Measurements from ENCODE around the gene FGF11. TPM values are rescaled to one million over a fixed set of nuclear protein-coding genes. Genes with fewer than 3 reads are reported as not detected.

FGF11 gene
- total and polyA plus RNA-seq, 4 donors = 0.47 to 3.5 (median 0.66) TPM

GRCh38 chr17:7466639-7467341, 27.5 kb downstream of the FGF11 start:
- H3K4me1 ChIP-seq (ENCODE audit: control insufficient read depth in 5 of 5, insufficient read depth in 5 of 5, low read length in 5 of 5) = peaks cover 0 to 13% (median 4%) of the 10 kb centered on the region in 5 donors
- no peak for ATAC-seq (ENCODE audit: insufficient read depth, low FRiP score)
- TF ChIP-seq, protein P1, sequence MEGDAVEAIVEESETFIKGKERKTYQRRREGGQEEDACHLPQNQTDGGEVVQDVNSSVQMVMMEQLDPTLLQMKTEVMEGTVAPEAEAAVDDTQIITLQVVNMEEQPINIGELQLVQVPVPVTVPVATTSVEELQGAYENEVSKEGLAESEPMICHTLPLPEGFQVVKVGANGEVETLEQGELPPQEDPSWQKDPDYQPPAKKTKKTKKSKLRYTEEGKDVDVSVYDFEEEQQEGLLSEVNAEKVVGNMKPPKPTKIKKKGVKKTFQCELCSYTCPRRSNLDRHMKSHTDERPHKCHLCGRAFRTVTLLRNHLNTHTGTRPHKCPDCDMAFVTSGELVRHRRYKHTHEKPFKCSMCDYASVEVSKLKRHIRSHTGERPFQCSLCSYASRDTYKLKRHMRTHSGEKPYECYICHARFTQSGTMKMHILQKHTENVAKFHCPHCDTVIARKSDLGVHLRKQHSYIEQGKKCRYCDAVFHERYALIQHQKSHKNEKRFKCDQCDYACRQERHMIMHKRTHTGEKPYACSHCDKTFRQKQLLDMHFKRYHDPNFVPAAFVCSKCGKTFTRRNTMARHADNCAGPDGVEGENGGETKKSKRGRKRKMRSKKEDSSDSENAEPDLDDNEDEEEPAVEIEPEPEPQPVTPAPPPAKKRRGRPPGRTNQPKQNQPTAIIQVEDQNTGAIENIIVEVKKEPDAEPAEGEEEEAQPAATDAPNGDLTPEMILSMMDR (IDR thresholded peaks at IDR 0.05; ENCODE audit: control extremely low read depth, extremely low read depth) = no peak
- H3K9ac ChIP-seq (ENCODE audit: insufficient read depth in 1 of 2, low read length in 2 of 2) = no peak overlapping the region
- no peaks in the 10 kb centered on the region for H3K9me3 ChIP-seq (ENCODE audit: control insufficient read depth in 4 of 4, insufficient read depth in 3 of 4, low read length in 3 of 4)
- no peak for DNase-seq
- peaks cover 0 to 40% (median 14%) of the 10 kb centered on the region in 4 donors for H3K36me3 ChIP-seq (ENCODE audit: control insufficient read depth in 4 of 4, insufficient read depth in 4 of 4, low read length in 4 of 4)
- no peaks in the 10 kb centered on the region for H3K27me3 ChIP-seq (ENCODE audit: control insufficient read depth in 3 of 3, insufficient read depth in 3 of 3, low read length in 2 of 3)
- peak overlapping the region; percentile 59 to 82 for H3K27ac ChIP-seq (ENCODE audit: low read depth in 1 of 2, low read length in 1 of 2)
- H3K4me3 ChIP-seq = no peak overlapping the region
- WGBS, 2 donors = 58 to 67% methylated on average over 16 of the region's 16 CpGs

DNA sequence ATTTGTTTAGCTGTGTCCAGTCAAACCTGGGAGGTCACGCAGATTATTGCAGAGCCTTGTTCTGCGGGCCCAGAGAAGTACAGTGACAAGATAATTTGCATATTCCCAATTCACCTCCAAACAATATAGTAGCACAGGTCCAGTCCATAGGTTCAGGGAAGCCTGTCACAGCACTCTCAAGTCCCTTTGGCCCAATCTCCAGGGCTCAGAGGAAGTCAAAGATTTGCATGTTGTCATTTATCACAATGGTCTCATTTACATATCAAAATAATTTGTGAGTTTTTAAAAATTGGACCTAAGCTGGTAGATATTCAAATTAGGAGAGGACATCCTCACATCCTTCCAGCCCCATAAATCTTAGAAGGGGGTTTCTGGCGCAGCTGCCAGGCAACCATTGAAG, 28.2 kb downstream of the FGF11 start:
- Histone ChIP-seq H3K36me3 (ENCODE audit: control insufficient read depth in 4 of 4, insufficient read depth in 4 of 4, low read length in 4 of 4) (peaks cover 0 to 32% (median 11%) of the 10 kb centered on the region in 4 donors), H3K27ac (ENCODE audit: low read depth in 1 of 2, low read length in 1 of 2) (peak overlapping the region; percentile 59 to 82), H3K27me3 (ENCODE audit: control insufficient read depth in 3 of 3, insufficient read depth in 3 of 3, low read length in 2 of 3) (no peaks in the 10 kb centered on the region), H3K4me1 (ENCODE audit: control insufficient read depth in 5 of 5, insufficient read depth in 5 of 5, low read length in 5 of 5) (peaks cover 0 to 13% (median 4%) of the 10 kb centered on the region in 5 donors), H3K9me3 (ENCODE audit: control insufficient read depth in 4 of 4, insufficient read depth in 3 of 4, low read length in 3 of 4) (no peaks in the 10 kb centered on the region), H3K9ac (ENCODE audit: insufficient read depth in 1 of 2, low read length in 2 of 2) (no peak overlapping the region), H3K4me3 (no peak overlapping the region)
- DNase-seq (no peak), ATAC-seq (ENCODE audit: insufficient read depth, low FRiP score) (no peak)
- TF ChIP-seq, protein P1 (IDR thresholded peaks at IDR 0.05; ENCODE audit: control extremely low read depth, extremely low read depth) = no peak
- 85 to 89% methylated on average over 3 of the region's 3 CpGs for WGBS, 2 donors

DNA sequence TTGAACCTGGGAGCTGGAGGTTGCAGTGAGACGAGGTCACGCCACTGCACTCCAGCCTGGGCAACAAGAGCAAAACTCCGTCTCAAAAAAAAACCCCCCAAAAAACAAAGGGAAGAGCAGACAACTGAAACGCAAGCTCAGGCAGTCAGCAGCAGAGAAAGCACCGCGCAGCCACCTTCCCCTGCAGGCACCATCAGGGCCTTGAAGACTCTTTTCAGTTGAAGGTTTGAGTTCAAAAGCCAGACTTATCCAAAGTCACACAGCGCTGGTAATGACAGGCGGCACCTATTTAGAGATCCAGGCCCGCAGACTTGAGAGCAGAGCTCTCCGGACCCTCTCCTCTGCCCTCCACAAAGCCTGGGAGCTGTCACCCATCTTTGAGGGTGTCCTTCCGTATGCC, 29.0 kb downstream of the FGF11 start:
- no peak for ATAC-seq (ENCODE audit: insufficient read depth, low FRiP score)
- Histone ChIP-seq H3K27ac (ENCODE audit: low read depth in 1 of 2, low read length in 1 of 2) (no peak overlapping the region), H3K4me1 (ENCODE audit: control insufficient read depth in 5 of 5, insufficient read depth in 5 of 5, low read length in 5 of 5) (peaks cover 0 to 13% (median 4%) of the 10 kb centered on the region in 5 donors), H3K27me3 (ENCODE audit: control insufficient read depth in 3 of 3, insufficient read depth in 3 of 3, low read length in 2 of 3) (no peaks in the 10 kb centered on the region), H3K36me3 (ENCODE audit: control insufficient read depth in 4 of 4, insufficient read depth in 4 of 4, low read length in 4 of 4) (peaks cover 0 to 25% (median 10%) of the 10 kb centered on the region in 4 donors), H3K9ac (ENCODE audit: insufficient read depth in 1 of 2, low read length in 2 of 2) (no peak overlapping the region), H3K4me3 (no peak overlapping the region), H3K9me3 (ENCODE audit: control insufficient read depth in 4 of 4, insufficient read depth in 3 of 4, low read length in 3 of 4) (no peaks in the 10 kb centered on the region)
- 94 to 97% methylated on average over 11 of the region's 11 CpGs for WGBS, 2 donors
- TF ChIP-seq, protein P1 (IDR thresholded peaks at IDR 0.05; ENCODE audit: control extremely low read depth, extremely low read depth) = no peak
- DNase-seq = no peak

Data from lung (tissue), 12 donors.